ENCODE measurements around the gene TRABD2B.

The TRABD2B gene

DNA sequence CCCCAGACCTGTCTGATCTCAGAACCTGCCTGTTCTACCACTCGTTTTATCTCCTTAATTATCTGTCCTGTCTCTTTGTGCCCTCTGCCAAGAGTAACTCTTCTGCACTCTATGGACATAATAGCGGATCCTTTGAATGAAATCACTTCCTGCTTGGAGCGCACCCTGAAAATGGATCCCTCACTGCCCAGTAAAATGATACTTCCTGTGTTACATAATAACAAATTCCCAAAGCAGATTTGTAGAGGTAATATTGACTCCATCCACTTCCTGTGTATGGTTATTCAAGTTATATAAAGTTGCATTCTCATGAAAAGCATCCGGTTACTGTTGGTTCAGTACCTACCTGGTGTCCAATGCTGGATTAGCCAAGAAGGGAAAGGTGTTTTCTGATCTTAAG is 246.0 kb downstream of the TRABD2B start:
- DNase-seq = no peak

DNA sequence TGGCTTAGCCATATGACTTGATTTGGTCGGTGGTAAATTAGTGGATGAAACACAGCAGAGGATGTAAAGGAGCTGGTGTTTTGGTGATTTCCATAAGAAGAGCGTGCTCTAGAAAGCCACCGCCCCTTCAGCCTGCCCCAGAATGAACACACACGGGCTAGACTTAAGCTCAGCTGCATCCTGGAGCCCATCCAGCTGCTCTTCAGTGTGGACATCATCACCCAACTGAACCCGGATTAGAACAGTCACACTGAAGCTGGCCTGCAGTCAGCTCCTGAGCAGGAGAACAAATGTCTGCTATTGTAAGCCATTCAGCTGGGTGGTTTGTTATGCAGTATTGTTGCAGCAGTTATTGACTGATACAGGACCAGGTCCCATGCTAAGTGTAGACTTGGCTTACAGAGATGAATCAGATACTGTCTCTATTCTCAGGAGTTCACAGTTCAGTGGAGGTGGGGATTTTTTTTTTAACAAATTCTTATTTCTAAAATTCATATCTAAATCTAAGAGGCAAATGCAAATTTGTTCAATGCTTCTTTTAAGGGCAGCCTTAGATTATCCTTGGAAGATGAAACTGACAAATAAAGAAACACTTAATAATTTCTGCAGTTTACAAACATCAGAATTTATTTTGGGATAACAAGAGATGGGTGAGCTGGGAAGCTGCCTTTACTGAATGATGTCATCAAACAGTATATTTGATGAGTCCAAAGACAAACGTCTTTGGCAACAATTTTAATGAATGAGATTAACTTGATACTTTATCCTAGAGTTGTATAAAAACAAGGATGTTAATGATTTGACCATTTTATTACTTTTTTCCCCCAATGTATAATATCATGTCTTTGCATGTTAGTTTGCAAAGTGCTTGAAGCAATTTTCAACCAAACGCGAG is 251.2 kb downstream of the TRABD2B start:
- no peak for DNase-seq

DNA sequence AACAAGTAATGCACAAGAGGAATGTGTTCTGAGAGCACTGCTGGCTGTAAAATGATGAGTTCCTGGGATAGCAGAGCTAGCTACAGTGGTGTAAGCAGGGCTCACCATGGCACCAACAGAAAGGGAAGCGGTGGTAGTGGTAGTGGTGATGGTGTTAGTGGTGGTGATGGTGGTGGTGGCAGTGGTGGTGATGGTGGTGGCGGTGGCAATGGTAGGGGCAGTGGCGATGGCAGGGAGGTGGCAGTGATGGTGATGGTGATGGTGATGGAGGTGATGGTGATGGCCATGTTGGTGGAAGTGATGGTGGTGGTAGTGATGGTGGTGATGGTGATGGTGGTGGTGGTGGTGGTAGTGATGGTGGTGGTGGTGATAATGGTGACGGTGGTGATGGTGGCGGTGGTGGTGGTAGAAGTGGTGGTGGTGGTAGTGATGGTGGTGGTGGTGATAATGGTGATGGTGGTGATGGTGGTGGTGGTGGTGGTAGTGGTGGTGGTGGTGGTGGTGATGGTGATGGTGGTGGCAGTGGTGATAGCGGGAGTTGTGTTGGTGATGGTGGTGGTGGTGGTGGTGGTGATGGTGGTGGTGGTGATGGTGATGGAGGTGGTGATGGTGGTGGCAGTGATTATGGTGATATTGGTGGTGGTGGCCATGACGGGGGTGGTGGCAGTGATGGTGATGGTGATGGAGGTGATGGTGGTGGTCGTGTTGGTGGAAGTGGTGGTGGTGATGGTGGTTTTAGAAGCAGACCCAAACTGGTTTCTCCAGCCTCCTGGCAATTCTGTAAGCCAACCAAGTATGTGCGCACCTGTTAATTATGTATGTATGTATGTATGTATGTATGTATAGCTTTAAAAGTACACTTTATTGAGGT is 254.1 kb downstream of the TRABD2B start:
- no peak for DNase-seq

GRCh38 chr1:47738560-47739182 is 258.5 kb downstream of the TRABD2B start:
- no peak for DNase-seq

DNA sequence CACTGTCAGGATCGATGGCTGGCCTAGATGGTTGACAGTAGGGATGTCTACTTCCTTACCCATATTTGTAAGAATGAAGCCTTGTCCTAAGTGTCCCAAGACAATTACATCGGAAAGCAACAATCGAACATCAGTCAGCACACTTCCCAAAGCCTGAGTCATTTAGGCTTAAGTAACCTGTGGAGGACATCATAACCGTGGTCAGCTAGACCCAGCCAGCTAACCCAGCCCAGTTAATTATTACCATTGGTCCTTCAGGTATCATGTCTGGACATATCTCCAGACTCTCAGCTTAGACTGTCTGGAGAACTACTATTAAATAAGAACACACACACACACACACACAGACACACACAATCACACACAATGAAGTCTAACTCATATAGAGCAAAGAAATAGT is 264.7 kb downstream of the TRABD2B start:
- DNase-seq = no peak

DNA sequence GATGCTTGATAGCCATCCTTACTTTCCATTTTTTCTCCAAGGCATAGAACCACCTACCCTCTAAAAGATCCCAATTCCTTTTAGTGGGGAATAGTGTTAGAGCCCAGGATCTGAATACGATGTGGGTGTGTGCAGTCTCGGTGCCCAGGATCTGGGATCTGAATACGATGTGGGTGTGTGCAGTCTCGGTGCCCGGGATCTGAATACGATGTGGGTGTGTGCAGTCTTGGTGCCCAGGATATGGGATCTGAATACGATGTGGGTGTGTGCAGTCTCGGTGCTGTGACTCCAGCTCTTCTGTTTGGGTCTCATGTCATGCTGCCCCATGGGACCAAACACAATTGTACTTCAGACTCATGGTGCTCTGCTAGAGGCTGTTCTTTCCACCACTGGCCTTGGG is 265.5 kb downstream of the TRABD2B start:
- DNase-seq = no peak

GRCh38 chr1:47729685-47730084 is 267.5 kb downstream of the TRABD2B start:
- no peak for DNase-seq

DNA sequence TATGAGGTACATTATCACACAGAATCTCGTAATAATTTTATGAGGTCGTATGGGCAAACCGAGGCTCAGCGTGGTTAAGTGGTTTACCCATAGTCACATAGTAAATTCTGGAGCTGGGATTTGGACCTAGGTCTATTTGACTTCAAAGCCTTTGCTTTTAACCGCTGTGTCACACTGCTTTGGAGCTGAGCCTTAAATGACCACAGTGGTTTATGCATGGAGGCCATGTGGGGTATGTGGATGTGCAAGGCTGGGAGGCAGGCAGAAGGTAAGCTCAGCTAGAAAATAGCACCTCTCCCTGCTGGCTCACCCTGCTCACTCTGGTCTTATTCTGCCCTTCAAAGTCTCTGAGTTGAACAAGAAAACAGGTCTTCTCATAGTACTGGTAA is 269.5 kb downstream of the TRABD2B start:
- no peak for DNase-seq

GRCh38 chr1:47727051-47727696 is 270.0 kb downstream of the TRABD2B start:
- no peak for DNase-seq

DNA sequence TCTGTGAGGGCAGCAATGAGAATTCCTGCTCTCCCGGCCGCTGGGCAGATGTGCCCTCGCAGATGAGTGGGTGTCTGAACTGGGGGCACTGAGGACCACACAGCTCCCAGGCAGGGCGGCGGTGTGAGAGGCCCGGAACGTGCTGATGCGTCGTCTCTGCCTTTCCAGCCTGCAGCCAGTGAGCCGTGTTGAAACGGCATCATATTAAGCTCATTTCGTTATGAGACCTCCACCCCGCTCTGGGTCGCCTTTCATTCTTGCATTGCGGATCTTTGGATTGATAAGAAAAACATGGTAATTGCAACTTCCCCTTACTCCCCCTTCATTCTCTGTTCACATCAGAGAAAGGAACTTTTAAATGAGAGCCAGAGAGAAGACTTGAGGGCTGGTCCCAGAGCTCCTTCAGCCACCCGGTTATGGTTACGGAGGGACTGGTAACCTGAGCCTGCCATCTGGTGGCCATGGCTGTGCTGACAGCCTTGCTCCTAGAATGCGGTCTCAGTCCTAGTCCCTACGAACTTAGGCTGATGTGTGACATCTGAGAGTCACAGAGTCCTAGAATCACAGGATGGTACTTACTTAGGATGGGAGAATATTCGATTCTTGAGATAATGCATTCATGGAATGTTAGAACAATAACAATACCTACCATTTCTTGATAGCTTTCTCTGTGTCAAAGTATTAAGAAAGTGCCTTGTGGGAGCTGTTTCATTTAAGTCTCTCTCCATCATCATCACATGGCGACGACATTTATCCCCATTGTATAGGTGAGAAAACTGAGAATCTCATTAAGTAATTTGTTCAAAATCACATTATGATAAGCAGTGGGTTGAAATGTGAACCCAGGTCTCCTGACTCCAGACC is 271.0 kb downstream of the TRABD2B start:
- DNase-seq = peak; percentile 43 to 57

- no peak for DNase-seq
Observed at GRCh38 chr1:47725511-47725991, 271.6 kb downstream of the TRABD2B start.

GRCh38 chr1:47725000-47725473 is 272.1 kb downstream of the TRABD2B start:
- DNase-seq = no peak

- no peak for DNase-seq
Observed at GRCh38 chr1:47724432-47724999, 272.7 kb downstream of the TRABD2B start.

DNA sequence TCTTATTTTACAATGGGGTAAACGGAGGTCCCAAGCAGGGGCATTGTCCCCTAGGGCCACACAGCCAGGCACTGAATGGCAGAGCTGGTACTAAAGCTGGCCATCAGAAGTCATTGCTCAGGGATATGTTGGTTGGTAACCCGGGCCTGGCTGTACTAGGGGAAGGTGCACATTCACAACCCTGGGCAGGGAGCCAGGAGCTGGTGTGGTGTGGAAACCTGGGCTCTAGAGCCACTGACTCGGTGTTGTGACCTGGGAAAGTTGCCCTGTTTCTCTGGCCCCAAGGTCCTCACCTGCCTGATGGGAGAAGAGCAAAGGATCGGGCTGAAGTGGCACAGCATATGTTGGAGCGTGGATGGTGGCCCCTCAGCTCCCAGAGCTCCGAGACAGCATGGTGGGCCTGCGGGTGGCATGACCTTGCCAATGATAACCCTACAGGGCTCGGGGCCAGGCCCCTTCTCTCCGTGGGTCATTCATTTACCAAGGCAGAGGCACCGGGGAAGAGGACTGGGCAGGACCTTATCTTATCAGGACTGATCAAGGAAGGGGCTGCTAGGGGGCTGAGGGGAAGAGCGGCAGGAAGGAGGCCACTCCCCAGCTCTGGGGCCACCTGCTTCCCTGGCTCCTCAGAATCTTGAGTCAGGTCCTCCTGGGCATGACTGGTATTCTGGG is 274.1 kb downstream of the TRABD2B start:
- DNase-seq = no peak

GRCh38 chr1:47722101-47722500 is 275.1 kb downstream of the TRABD2B start:
- DNase-seq = no peak

DNA sequence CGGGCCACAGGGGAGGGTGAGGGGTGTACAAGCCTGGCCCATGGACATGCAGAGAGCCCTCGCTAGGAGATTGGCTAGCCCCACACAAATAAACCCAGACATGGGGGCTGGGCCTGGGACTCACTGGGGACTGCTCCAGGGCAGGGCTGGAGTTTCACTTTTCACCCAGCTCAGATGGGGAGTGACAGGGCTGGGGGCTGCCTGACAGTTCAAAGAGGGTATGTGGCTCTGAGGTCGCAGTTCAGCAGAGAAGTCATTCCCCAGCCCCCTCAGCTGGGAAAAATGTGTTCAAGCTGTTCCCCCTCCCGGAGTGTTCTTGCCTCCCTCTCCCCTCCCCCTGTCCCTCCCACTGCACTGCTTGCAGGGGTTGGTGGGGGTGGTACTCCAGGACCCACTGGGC is 277.1 kb downstream of the TRABD2B start:
- DNase-seq = no peak

DNA sequence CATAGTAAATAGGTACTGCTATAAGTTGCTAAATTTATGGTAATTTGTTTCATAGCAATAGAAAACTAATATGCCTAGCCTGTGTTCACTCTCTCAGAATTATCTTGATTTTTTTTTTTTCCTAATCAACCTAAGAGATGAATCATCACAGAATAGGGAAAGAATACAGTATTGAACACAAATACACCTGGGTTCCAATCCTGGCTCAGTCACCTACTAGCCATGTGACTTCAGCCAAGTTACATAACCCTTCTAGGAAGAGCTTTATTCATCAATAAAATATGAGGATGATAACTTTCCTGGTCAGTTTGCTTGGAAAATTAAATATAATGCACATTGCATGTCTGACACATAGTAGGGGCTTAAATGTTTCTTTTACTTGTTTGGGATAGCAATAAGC is 279.8 kb downstream of the TRABD2B start:
- DNase-seq = no peak

- DNase-seq = no peak
Observed at GRCh38 chr1:47713975-47714767, 283.0 kb downstream of the TRABD2B start.

DNA sequence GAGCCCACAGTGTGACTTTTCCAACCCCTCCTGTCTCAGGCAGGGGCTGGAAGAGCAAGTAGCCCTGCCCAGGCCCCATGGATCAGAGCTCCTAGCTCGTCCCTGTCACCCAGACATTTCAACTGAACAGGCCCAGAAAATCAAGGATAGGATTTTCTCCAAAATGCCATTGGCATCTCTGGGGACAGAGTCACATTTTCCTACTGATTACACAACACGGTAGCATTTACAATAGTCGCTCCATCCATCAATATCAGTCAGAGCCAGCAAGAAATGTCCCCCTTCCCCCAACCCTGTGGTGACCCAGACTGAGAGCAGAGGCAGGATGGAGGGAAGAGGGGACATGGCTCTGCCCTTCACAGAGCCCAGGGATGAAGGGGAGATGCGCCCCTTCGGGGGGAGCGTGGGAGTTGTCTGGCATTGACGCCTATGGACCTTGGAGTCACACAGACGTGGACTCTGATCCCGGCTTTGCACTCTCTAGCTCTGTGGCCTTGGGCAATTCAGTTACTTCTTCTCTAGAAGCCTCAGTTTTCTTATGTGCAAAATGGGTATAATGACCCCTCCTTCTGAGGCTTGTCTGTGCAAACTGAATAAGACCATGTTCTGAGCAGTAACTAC is 283.7 kb downstream of the TRABD2B start:
- no peak for DNase-seq

Measured in CD4-positive, alpha-beta T cell treated with Interferon alpha-2 for 1 hour (primary cell).